HS-27A (cell line): ENCODE measurements around the gene EPHB4.
"Not testable (repeated sequence)": the region's sequence is repeated elsewhere in the genome, so short reads cannot be mapped to it uniquely, and the experiment has no call there.

Experiments used
- DNase-seq: peaks from one replicate; pipeline ENCODE4 v3.0.0-alpha.2; 2012; ENCODE audit warnings: low read depth, missing footprints

The EPHB4 gene

DNA sequence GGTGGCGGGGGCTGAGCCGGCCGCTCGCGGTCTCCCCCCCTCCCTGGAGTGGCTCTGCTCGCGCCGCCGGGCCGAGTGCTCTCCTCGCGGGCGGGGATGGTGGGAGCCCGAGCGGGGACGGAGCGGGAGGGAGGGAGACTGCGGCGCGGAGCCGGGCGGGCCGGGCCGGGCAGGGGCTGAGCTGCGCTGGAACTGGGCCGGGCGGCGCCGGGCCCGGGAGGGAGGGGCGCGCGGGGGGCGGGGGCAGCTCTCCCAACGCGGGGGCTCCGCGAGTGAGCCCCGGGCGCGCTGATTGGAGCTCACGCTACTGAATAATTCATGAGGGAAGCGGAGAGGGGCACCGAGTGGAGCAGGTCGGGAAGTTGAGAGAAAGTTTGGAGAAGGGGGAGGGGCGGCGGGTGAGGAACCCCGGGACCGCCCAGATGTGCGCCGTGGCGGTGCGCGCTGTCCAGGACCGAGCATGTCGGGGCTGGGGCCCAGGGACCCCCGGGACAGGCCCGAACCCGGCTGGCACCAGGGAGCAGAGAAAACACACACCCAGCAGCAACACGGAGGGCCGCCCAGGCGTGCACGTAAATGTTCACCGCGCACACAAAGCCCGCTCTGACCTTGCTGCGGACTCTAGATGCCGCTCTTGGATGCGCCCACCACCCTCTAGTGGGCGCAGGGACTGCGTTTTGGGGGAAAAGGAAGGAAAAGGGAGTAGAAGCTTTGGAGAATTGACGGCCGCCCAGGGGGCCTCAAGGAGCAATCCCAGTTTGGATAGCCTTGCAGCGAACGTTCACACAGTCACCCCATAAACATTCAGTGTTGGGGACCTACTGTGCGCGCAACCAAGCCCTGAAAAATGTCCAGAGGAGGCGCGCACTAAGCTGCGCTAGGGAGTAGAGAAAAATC is at the start of gene EPHB4:
TSS of gene EPHB4 (minus strand) at position 194 of the 897 bp plus-strand sequence. CDS start 493 bp downstream, outside the sequence.
- DNase-seq: peak; percentile 45

DNA sequence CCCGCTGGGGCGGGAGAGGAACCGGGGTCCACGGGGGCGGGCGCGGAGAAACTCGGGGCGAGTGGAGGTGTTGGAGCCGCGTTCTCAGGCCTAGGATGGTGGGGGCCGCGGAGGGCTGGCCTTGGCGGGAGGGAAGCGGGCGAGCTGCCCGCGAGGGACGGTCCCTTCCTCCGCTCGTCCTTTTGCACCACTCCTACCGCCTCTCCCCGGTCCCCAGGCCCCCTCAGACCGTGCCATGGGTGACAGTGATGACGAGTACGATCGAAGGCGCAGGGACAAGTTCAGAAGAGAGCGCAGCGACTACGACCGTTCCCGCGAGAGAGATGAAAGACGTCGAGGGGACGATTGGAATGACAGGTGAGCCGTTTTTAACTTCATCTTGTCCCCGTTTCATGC is 48.0 kb upstream of the EPHB4 start:
- DNase-seq: no peak

DNA sequence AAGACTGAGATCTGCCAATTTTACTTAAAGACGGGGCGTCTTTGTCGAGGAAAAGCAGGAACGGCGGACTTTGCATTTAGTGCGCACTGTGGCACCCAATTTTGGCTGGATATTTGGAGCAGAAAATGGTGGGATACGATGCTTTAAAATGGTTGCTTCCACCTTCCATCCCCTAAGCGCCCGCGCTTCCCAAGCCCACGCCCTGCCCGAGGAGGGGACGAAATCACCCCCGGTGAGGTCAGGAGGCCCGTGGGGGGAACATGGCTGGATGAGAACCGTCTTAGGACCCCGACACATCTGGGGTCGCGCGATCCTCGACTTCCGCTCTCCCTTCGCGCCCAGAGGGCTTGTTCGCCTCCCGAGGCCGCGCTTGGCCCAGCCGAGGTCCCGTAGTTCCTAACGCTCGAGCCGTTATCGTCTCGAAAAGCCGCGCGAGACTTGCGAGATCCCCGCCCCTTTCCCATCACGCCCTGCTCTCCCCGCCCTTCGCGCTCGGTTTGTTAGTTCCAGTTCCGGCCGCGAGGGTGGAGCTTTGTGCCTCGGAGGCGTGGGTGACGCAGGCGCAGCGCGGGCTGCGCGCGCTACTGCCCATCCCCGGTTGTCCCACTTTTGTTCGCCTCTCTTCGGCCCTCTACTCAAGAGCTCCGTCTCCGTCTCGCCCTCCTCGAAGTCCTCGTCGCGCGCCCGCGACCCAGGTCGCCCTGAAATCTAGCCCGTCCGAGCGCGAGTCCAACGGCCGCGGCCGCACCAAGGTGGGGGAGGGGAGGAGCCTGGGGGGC is 47.4 kb upstream of the EPHB4 start, which contains the start of gene SRRT:
TSS of gene SRRT (plus strand) at position 527 of the 779 bp plus-strand sequence. CDS start 488 bp downstream, outside the sequence.
- peak; percentile 82 for DNase-seq

DNA sequence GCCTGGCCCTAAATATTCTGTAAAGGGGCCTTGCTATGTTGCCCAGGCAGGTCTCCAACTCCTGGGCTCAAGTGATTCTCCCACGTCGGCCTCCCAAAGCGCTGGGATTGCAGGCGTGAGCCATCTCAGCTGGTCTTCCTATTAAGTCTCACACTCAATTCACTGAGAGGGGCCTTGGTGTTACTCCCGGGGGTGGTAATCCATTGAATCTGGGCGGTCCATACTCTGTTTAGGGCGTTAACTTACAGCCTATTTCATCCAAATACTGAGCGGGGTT is 46.9 kb upstream of the EPHB4 start:
- DNase-seq: no peak

DNA sequence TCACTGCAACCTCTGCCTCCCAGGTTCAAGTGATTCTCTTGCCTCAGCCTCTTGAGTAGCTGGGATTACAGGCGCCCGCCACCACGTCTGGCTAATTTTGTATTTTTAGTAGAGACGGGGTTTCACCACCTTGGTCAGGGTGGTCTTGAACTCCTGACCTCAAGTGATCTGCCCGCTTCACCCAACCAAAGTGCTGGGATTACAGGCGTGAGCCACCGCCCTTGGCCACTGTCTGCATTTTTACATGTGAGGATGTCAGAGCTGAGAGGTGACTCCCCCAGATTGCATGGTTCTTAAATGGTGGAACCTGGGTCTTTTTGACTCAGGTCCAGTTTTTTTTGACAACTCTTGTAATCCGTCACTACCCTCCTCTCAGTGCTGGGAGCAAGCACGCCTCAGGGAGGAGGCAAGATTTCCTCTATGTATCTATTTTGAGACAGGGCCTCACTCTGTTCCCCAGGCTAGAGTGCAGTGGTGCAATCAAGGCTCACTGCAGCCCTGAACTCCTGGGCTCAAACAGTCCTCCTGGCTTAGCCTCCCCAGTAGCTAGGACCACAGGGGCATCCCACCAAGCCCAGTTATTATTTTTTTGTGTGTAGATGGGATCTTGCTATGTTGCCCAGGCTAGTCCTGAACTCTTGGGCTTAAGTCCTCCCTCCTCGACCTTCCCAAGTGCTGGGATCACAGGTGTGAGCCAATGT is 46.4 kb upstream of the EPHB4 start:
- DNase-seq: no peak

DNA sequence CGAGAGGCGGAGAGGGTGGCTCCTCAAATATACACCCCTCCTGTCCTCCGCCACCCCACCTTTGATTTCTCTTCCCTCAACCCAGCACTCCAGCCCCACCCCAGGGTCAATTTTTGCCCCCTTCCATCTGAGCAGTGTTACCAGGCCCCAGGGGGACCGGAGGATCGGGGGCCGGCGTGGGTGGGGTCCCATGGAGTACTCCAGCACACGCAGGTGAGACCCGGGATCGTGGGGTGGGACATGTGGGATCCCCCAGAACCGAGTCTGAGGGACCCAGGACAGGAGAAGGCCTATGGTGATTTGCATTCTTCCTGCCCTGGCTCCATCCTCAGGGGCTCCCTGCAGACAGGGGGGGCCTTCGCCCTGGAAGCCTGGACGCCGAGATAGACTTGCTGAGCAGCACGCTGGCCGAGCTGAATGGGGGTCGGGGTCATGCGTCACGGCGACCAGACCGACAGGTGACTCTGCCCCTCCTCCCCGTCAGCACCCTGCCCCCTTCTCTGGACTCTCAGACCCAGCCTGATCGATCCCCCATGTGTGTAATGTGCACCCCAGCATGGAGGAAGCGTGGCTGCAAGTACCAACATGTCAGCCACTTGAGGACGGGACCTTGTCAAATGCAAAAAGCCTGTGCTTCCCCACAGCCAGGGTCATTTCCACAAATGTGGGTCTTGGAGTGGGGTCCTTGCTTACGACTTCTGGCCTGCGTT is 40.6 kb upstream of the EPHB4 start:
- no peak for DNase-seq

DNA sequence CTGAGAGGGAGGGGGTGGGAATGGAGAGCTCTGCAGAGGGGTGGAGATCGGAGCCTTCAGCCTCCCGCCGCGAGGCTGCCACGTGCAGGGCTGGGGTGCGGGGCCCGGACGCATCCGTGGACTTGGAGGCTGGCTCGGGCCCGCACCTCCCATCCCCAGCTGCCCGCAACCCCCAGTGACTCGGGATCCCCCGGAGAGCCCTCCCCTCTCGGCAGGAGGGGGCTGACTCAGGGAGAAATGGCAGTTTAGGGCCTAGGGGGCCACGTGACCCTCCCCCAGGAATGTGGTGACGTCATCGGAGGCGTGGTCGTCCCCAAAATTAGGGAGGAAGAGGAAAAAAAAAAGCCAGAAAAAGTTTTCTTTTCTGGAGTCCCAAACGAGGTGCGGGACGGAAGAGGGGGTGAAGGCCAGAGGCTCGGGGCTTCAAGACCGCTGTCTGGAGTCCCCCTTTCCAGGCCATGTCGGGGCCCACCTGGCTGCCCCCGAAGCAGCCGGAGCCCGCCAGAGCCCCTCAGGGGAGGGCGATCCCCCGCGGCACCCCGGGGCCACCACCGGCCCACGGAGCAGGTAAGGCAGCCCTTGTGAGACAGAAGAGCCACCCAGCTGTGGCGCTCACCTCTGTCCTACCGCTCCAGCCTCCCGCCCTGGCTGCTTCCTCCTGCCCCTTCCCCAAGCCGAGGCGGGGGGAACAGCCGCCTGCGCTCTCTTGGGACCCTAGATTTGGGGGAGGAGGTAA is 39.9 kb upstream of the EPHB4 start, which contains the start of gene TRIP6:
TSS of gene TRIP6 (plus strand) at position 348 of the 736 bp plus-strand sequence. CDS start at position 459, 111 bp downstream.
- DNase-seq: peak; percentile 76

DNA sequence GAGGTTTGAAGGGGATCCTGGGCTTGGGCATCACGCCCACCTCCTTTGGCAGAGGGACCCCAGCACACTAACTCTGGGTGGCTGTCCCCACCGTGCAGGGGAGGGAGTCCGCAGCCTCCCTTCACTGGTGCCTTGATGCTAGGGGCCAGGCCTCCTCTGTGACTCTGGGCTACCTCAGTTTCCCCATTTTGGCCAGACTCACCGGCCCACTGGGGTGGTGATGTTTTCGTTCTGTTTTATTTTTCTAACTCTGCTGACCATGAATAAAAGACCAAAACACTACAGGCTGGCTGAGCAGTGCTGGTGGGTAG is 39.4 kb upstream of the EPHB4 start:
- no peak for DNase-seq

DNA sequence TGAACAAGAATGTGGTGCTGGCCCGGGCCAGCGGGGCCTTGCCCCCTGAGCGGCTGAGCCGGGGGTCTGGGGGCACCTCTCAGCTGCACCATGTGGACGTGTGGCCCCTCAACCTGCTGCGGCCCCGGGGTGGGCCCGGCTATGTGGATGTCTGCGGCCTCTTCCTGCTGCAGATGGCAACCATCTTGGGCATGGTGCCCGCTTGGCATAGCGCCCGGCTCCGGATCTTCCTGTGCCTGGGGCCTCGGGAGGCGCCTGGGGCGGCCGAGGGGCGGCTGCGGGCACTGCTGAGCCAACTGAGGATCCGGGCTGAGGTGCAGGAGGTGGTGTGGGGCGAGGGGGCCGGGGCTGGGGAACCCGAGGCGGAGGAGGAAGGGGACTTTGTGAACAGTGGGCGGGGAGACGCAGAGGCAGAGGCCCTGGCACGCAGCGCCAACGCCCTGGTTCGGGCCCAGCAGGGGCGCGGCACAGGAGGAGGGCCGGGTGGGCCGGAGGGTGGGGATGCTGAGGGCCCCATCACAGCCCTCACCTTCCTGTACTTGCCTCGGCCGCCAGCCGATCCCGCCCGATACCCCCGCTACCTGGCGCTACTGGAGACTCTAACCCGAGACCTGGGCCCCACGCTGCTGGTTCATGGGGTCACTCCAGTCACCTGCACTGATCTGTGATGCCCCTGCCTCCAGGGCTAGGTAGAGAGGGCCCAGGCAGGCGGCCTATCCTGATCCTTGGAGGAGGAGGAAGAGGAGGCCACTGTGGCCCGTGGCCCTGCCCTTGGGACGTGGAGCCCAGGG is 38.8 kb upstream of the EPHB4 start:
- DNase-seq: no peak

DNA sequence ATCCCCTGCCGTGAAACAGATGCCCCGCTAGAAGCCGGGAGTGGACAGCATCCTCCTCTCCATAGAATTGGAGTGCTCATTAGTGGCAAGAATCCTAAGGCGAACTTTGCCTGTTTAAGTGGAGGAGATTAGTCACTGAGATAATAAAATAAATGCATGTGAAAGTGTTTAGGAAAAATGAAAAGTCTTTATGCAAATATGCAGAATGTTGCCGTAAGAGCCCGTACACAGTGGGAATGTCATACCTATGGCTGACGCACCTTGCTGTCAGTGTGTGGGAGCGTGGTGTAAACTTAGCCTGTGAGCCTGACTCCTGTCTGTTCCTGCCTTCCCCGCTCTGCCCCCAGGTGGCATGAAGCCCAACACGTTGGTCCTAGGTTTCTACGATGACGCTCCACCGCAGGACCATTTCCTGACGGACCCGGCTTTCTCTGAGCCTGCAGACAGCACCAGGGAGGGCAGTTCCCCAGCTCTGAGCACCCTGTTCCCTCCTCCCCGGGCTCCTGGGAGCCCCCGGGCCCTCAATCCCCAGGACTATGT is 38.1 kb upstream of the EPHB4 start:
- DNase-seq: no peak

DNA sequence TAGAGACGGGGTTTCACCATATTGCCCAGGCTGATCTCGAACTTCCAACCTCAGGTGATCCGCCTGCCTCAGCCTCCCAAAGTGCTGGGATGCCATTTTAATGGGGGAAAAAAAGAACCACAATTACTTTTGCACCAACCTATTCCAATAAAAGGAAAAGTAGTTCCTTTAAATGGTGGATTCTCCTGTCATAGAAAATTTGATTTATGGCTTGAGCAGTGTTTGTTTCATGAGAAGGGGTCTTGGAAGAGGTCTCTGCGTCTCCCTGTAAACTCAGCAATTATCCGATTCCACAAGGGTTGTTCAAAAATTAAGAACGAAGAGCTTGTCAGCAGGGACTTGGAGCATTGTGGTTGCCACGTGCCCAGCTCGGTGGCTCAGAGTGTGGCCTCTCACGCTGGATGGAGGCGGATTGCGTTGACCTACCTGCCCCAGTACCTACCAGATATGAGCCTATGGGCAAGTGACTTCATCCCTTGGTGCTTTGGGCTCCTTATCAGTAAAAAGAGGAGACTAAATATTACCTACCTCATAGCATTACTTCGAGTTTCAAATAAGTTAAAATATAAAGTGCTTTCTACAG is 37.0 kb upstream of the EPHB4 start:
- no peak for DNase-seq

DNA sequence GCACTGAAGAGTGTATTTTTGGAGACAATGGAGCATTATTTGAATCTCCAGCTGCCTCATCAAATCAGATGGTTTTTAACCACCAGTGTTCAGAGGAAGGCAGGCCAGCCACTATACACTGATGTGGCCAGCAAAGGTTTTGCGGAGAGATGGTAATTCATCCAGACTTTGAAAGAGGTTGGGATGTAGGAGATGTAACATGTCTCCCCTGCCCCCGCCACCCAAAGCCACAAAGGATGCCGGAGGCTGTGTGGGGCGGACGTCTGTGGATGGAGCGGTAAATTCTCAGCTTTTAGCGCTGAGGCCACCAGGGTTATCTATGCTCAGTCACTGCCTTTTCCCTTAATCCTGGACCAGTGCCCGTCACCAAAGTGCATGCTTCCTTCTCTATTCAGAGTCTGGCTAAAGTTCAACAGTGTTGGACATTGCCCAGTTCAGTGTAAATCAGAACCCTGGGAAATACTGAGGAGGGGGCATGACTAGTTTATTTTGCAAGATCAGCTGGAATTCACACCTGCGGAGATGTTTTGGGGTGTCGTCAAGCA is 36.2 kb upstream of the EPHB4 start:
- DNase-seq: no peak

DNA sequence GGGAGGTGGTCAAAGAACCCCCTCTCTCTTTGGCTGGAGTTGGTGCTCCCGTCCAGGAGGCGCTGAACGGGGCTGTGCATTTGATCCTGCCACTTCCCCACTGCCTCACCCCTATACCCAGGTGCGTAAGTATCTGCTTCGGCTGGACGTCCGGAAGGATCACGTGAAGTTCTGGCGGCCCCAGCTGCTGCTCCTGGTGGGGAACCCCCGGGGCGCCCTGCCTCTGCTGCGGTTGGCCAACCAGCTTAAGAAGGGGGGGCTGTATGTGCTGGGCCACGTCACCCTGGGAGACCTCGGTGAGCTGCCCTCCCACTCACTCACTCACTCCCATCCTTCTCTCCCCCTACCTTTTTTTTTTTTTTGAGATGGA is 34.3 kb upstream of the EPHB4 start:
- DNase-seq: no peak

DNA sequence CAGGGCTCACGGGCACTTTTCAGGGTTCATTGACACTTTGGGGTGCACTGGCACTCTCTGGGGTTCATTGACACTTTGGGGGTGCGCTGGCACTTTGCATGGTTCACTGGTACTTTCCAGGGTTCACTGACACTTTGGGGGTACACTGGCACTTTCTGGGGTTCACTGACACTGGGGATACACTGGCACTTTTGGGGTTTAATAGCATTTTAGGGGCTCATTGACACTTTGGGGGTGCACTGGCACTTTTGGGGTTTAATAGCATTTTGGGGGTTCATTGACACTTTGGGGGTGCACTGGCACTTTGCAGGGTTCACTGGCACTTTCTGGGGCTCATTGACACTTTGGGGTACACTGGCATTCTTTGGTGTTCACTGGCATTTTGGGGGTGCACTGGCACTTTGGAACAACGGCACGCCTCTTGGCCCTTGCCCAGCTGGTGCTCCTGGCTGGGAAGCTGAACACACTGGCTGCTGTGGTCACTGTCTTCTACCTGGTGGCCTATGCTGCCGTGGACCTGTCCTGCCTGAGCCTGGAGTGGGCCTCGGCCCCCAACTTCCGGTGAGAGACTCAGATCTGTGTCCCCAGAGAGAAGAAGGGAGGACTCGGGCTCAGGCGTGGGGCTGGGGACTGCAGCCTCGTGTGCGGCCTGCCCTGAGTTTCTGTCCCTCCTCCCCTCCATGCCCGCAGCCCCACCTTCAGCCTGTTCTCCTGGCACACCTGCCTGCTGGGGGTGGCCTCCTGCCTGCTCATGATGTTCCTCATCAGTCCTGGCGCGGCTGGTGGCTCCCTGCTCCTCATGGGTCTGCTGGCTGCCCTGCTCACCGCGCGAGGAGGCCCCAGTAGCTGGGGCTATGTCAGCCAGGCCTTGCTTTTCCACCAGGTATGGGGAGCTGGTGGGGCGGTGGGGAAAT is 33.6 kb upstream of the EPHB4 start:
- DNase-seq: no peak

DNA sequence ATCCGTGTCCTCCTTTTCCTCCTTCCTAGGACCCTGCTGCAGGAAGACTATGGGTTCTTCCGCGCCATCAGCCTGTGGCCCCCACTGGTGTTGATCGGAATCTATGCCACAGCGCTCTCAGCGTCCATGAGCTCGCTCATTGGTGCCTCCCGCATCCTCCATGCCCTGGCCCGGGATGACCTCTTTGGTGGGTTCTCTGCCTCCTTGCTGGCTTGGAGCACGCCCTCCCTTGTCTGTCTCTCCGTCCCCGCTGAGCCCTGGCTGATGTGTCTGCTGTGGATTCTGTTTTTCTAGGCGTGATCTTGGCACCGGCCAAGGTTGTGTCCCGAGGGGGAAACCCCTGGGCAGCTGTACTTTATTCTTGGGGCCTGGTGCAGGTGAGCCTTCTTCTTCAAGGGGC is 32.5 kb upstream of the EPHB4 start:
- no peak for DNase-seq

DNA sequence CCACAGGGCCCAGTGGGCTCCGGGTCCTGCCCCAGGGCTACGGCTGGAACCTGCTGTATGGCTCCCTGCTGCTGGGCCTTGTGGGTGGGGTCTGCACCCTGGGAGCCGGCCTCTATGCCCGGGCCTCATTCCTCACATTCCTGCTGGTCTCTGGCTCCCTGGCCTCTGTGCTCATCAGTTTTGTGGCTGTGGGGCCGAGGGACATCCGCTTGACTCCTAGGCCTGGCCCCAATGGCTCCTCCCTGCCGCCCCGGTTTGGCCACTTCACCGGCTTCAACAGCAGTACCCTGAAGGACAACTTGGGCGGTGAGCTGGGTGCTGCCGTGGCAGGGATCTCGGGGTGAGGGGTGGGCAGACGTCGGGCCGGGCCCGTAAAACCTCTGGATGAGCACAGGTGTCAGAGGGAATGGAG is 29.6 kb upstream of the EPHB4 start:
- no peak for DNase-seq

DNA sequence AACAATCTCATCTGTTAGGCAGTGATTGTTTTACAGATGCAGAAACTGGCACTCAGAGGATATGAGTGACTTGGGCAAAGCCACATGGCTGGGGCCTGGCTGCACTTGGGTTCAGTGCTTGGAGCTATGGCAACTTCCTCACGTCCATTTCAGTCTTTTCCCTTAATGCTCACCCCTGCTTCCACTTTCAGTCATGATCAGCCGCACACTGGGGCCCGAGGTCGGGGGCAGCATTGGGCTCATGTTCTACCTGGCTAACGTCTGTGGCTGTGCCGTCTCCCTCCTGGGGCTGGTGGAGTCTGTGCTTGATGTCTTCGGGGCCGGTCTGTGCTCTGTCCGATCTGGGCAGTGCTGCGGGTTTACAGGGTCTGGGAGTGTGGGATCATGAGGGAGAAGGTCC is 28.2 kb upstream of the EPHB4 start:
- no peak for DNase-seq

DNA sequence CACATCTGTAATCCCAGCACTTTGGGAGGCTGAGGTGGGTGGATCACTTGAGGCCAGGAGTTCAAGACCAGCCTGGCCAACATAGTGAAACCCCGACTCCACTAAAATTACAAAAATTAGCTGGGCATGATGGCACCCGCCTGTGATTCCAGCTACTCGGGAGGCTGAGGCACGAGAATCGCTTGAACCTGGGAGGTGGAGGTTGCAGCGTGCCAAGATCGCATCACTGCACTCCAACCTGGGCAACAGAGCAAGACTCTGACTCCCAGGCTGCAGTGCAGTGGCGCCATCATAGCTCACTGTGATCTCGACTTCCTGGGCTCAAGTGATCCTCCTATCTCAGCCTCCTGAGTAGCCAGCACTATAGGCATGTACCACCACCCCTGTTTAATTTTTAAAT is 27.6 kb upstream of the EPHB4 start:
- DNase-seq: not testable (repeated sequence)
